Measurements from ENCODE around the gene DUOX1. TPM values are rescaled to one million over a fixed set of nuclear protein-coding genes. Genes with fewer than 3 reads are reported as not detected.

DUOX1 gene
- total RNA-seq, 1 donor from 2014 or later, result 98.7 TPM

GRCh38 chr15:45116482-45117307 lies 13.1 kb upstream of the DUOX1 start:
- intact Hi-C loops (cut with DNase I), result no loop called here
- no peak for DNase-seq (ENCODE audit: extremely low spot score in 2 of 2)
- Histone ChIP-seq H3K4me1 (peaks cover 44% of the 10 kb centered on the region), H3K36me3 (no peaks in the 10 kb centered on the region), H3K9me3 (no peaks in the 10 kb centered on the region), H3K27ac (no peak overlapping the region), H3K27me3 (peaks cover 12% of the 10 kb centered on the region), H3K4me3 (peak overlapping the region in 1 of 2 donors; percentile 8)
- TF ChIP-seq POLR2AphosphoS5 (IDR thresholded peaks at IDR 0.05; ENCODE audit: insufficient read depth in 1 of 2, low read depth in 1 of 2), result no peak
- no peak for TF ChIP-seq POLR2A (IDR thresholded peaks at IDR 0.05)
- TF ChIP-seq, protein P1, sequence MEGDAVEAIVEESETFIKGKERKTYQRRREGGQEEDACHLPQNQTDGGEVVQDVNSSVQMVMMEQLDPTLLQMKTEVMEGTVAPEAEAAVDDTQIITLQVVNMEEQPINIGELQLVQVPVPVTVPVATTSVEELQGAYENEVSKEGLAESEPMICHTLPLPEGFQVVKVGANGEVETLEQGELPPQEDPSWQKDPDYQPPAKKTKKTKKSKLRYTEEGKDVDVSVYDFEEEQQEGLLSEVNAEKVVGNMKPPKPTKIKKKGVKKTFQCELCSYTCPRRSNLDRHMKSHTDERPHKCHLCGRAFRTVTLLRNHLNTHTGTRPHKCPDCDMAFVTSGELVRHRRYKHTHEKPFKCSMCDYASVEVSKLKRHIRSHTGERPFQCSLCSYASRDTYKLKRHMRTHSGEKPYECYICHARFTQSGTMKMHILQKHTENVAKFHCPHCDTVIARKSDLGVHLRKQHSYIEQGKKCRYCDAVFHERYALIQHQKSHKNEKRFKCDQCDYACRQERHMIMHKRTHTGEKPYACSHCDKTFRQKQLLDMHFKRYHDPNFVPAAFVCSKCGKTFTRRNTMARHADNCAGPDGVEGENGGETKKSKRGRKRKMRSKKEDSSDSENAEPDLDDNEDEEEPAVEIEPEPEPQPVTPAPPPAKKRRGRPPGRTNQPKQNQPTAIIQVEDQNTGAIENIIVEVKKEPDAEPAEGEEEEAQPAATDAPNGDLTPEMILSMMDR (IDR thresholded peaks at IDR 0.05), result no peak

- Histone ChIP-seq H3K4me3 (peak overlapping the region in 1 of 2 donors; percentile 18), H3K36me3 (no peaks in the 10 kb centered on the region), H3K4me1 (peaks cover 36% of the 10 kb centered on the region), H3K27me3 (peaks cover 10% of the 10 kb centered on the region), H3K9me3 (no peaks in the 10 kb centered on the region), H3K27ac (no peak overlapping the region)
- no peak for DNase-seq (ENCODE audit: extremely low spot score in 2 of 2)
- intact Hi-C loops (cut with DNase I), result no loop called here
- TF ChIP-seq, protein P1 (IDR thresholded peaks at IDR 0.05), result no peak
- no peak for TF ChIP-seq POLR2A (IDR thresholded peaks at IDR 0.05)
Observed at GRCh38 chr15:45117308-45118130, 12.3 kb upstream of the DUOX1 start.

- no peaks in the 10 kb centered on the region for H3K36me3 ChIP-seq
- intact Hi-C loops (cut with DNase I), result no loop called here
- TF ChIP-seq, protein P1 (IDR thresholded peaks at IDR 0.05), result peak; percentile 58 to 90 (median 74)
- TF ChIP-seq POLR2A (IDR thresholded peaks at IDR 0.05), result no peak
- no peak for TF ChIP-seq POLR2AphosphoS5 (IDR thresholded peaks at IDR 0.05; ENCODE audit: insufficient read depth in 1 of 2, low read depth in 1 of 2)
Observed at GRCh38 chr15:45118131-45118588, 11.6 kb upstream of the DUOX1 start.

DNA sequence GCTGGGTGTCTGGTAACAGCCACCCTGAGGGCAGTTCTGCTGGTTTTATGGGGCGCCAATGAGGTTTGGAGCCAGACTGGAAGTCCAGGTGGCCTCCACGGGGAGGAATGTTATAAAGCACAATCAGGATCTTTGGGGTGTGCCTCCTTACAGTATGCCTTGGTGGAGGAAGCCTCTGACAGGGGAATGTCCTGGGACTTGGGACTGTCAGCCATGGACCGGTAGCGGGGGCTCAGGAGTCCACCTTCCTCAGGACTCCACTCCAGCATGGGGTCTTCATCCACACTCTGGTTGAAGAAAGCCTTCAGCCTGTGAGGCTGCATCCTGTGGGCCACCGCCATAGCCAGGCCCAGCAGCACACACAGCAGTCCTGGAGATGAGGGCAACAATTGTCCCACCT lies 10.8 kb upstream of the DUOX1 start:
- intact Hi-C loops (cut with DNase I), result no loop called here
- no peak overlapping the region for H3K4me3 ChIP-seq
- no peaks in the 10 kb centered on the region for H3K36me3 ChIP-seq
- TF ChIP-seq POLR2AphosphoS5 (IDR thresholded peaks at IDR 0.05; ENCODE audit: insufficient read depth in 1 of 2, low read depth in 1 of 2) (no peak), POLR2A (IDR thresholded peaks at IDR 0.05) (no peak)
- TF ChIP-seq, protein P1 (IDR thresholded peaks at IDR 0.05), result no peak
- H3K4me1 ChIP-seq, result peaks cover 26% of the 10 kb centered on the region
- H3K27ac ChIP-seq, result no peak overlapping the region
- H3K9me3 ChIP-seq, result no peaks in the 10 kb centered on the region
- H3K27me3 ChIP-seq, result no peaks in the 10 kb centered on the region
- DNase-seq (ENCODE audit: extremely low spot score in 2 of 2), result no peak

More at GRCh38 chr15:45118131-45118588, 11.6 kb upstream of the DUOX1 start:
- Histone ChIP-seq H3K27ac (no peak overlapping the region), H3K4me3 (peak overlapping the region in 1 of 2 donors; percentile 18), H3K9me3 (no peaks in the 10 kb centered on the region), H3K27me3 (peaks cover 8% of the 10 kb centered on the region), H3K4me1 (peaks cover 30% of the 10 kb centered on the region)
- no peak for DNase-seq (ENCODE audit: extremely low spot score in 2 of 2)
